ENCODE measurements around the gene ATG10. TPM values are rescaled to one million over a fixed set of nuclear protein-coding genes. Genes with fewer than 3 reads are reported as not detected.

The ATG10 gene
- total and polyA plus RNA-seq, 8 donors: 6.4 to 15.7 (median 11.1) TPM

- ATAC-seq (peak; percentile 30), DNase-seq (peak in 1 of 4 donors; percentile 53)
- H3K36me3 ChIP-seq: no peaks in the 10 kb centered on the region
- H3K9me3 ChIP-seq: no peaks in the 10 kb centered on the region
- peaks cover 15 to 20% of the 10 kb centered on the region in 2 donors for H3K4me1 ChIP-seq
- H3K27me3 ChIP-seq: no peaks in the 10 kb centered on the region
- intact Hi-C loops (cut with DNase I): no loop called here
- TF ChIP-seq CTCF (IDR thresholded peaks at IDR 0.05): no peak
- H3K27ac ChIP-seq: peak overlapping the region; percentile 42 to 75
- no peak overlapping the region for H3K4me3 ChIP-seq
Observed at GRCh38 chr5:82164176-82164976, 192.6 kb downstream of the ATG10 start.

DNA sequence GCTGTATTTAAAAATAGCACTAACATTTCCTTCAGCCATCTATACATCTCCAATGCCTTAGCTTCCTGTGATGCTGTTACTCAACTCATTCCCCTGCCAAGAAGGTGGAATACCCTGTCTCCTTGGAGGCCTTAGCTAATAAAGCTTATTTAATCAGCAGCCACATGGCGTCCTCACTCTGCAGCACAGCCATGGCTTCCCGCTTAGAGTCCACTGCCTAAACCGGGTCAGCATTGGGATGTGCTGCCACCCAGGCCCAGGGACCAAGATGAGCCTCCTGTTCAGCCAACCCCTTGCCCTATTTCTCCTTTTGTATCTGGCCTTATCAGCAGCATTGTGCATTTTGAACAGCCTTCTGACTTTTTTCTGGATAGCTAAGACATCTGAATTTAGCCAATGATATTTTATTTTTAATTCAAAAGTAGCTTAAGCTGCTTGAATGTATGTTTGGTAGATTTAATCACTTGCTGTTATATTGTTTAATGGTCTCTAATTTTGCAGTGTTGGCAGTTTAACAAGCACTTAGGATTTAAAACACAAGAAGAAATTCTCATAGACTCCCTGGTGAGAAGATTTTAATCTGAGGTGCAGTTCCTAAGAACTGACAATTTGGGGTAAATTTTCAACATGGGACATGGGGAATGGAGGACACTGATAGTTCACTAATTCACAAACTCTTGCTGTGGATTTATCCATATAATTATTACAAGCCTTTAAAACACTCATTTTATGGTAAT lies 193.3 kb downstream of the ATG10 start:
- peak overlapping the region; percentile 42 to 75 for H3K27ac ChIP-seq
- no peak for TF ChIP-seq CTCF (IDR thresholded peaks at IDR 0.05)
- DNase-seq: peak in 2 of 4 donors; percentile 39 to 50
- no peaks in the 10 kb centered on the region for H3K36me3 ChIP-seq
- peaks cover 15 to 20% of the 10 kb centered on the region in 2 donors for H3K4me1 ChIP-seq
- intact Hi-C loops (cut with DNase I): no loop called here
- H3K4me3 ChIP-seq: no peak overlapping the region
- no peaks in the 10 kb centered on the region for H3K27me3 ChIP-seq
- H3K9me3 ChIP-seq: no peaks in the 10 kb centered on the region
- peak; percentile 57 for ATAC-seq

- H3K4me1 ChIP-seq: peaks cover 15 to 20% of the 10 kb centered on the region in 2 donors
- H3K27ac ChIP-seq: peak overlapping the region; percentile 0 to 75
- DNase-seq (peak in 3 of 4 donors; percentile 74 to 95 (median 85)), ATAC-seq (peak; percentile 99)
- H3K4me3 ChIP-seq: no peak overlapping the region
- intact Hi-C loops (cut with DNase I): no loop called here
- no peaks in the 10 kb centered on the region for H3K27me3 ChIP-seq
- no peaks in the 10 kb centered on the region for H3K9me3 ChIP-seq
- H3K36me3 ChIP-seq: no peaks in the 10 kb centered on the region
- peak; percentile 27 to 61 for TF ChIP-seq CTCF (IDR thresholded peaks at IDR 0.05)
Observed at GRCh38 chr5:82165740-82166530, 194.1 kb downstream of the ATG10 start.

DNA sequence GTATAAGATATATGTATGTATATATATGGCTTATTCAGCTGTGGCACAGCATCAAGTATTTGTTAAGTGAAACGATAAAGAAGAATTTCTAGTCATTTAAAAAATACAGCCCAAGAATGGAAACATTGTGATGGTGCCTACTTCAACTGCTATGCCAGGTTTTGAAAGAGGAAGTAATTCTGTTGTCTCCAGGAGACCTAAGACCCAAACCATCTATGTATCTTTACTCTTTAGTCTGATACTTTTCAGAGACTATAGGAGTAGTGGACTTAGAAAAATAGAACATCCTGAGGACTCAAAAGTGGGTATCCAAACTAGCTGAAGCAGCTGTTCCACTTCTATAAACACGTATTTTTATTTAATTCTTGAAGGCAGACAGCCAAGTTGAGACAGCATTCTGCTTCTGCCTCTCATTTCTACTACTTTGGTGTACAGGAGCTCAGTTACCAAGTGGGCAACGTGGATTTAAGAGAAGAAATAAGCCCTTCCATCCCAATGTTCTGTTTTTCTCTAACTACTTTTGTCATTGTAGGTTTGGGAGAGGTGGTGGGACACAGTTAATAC lies 195.6 kb downstream of the ATG10 start:
- no peak for ATAC-seq
- Histone ChIP-seq H3K4me3 (no peak overlapping the region), H3K9me3 (no peaks in the 10 kb centered on the region), H3K27ac (peak overlapping the region in 1 of 2 donors; percentile 30), H3K4me1 (peaks cover 15 to 20% of the 10 kb centered on the region in 2 donors), H3K27me3 (no peaks in the 10 kb centered on the region), H3K36me3 (no peaks in the 10 kb centered on the region)
- intact Hi-C loops (cut with DNase I): no loop called here
- no peak for TF ChIP-seq CTCF (IDR thresholded peaks at IDR 0.05)
- peak in 2 of 4 donors; percentile 83 to 85 for DNase-seq

Data from left lung (tissue), 10 donors.